ENCODE measurements around the gene NAGLU.

DNA sequence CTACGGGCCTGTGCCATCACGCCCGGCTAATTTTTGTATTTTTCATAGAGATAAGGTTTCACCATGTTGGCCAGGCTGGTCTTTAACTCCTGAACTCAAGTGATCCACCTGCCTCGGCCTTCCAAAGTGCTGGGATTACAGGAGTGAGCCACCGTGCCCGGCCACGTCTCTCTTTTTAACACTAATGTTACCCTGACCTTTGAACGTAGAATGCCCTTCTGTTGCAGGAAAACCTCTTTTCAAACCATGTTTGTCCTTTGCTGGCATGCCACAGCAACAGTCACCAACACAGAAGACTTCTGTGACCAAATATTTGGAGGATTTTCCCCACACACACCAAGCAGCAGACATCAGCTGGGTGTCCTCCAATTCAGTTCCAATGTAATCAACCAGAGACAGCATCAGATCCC, 8.8 kb downstream of the NAGLU start:
- TF ChIP-seq, protein P1, sequence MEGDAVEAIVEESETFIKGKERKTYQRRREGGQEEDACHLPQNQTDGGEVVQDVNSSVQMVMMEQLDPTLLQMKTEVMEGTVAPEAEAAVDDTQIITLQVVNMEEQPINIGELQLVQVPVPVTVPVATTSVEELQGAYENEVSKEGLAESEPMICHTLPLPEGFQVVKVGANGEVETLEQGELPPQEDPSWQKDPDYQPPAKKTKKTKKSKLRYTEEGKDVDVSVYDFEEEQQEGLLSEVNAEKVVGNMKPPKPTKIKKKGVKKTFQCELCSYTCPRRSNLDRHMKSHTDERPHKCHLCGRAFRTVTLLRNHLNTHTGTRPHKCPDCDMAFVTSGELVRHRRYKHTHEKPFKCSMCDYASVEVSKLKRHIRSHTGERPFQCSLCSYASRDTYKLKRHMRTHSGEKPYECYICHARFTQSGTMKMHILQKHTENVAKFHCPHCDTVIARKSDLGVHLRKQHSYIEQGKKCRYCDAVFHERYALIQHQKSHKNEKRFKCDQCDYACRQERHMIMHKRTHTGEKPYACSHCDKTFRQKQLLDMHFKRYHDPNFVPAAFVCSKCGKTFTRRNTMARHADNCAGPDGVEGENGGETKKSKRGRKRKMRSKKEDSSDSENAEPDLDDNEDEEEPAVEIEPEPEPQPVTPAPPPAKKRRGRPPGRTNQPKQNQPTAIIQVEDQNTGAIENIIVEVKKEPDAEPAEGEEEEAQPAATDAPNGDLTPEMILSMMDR (IDR thresholded peaks at IDR 0.05; ENCODE audit: insufficient read depth, low read length, poor library complexity, severe bottlenecking) = no peak
- TF ChIP-seq EZH2phosphoT487 (conservative IDR thresholded peaks at IDR 0.05; ENCODE audit: low read length) = no peak

Measured in SU-DHL-6 (cell line).